NCI-H1092 (cell line): Measurements from ENCODE around the gene PIK3CA.
"Not testable (repeated sequence)": the region's sequence is repeated elsewhere in the genome, so short reads cannot be mapped to it uniquely, and the experiment has no call there.

Experiments used
- DNase-seq: peaks from one replicate; lab custom pipeline; 2025; lab: John Stamatoyannopoulos, UW

The PIK3CA gene

DNA sequence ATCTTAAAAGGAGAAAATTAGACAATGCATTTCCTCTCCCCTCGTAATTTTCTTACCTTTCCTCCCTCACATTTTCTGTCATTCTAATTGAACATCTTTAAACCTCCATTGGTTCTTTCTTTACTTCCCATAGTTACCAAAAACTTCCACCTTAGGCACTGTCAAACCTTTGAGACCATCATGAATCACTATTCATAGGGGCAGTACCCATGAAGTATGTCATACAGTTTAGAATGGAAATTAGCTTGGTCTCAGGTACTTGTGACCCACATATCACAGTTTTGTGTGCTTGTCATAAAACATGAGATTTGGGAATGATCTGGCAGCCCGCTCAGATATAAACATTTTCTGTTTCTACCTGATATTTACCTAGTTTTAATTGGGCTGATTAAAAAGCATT lies 52.6 kb downstream of the PIK3CA start:
- no peak for DNase-seq

GRCh38 chr3:179215550-179215949 lies 67.4 kb downstream of the PIK3CA start:
- DNase-seq: not testable (repeated sequence)

DNA sequence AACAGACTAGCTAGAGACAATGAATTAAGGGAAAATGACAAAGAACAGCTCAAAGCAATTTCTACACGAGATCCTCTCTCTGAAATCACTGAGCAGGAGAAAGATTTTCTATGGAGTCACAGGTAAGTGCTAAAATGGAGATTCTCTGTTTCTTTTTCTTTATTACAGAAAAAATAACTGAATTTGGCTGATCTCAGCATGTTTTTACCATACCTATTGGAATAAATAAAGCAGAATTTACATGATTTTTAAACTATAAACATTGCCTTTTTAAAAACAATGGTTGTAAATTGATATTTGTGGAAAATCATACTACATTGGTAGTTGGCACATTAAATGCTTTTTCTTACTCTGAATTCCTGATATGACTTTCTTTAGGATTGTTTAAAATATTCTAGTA lies 70.1 kb downstream of the PIK3CA start:
- not testable (repeated sequence) for DNase-seq

- no peak for DNase-seq
These were observed 75.4 kb downstream of the PIK3CA start for GRCh38 chr3:179223548-179223947.

- no peak for DNase-seq
These were observed 76.4 kb downstream of the PIK3CA start for GRCh38 chr3:179224584-179224983.

GRCh38 chr3:179227349-179227748 lies 79.2 kb downstream of the PIK3CA start:
- no peak for DNase-seq

DNA sequence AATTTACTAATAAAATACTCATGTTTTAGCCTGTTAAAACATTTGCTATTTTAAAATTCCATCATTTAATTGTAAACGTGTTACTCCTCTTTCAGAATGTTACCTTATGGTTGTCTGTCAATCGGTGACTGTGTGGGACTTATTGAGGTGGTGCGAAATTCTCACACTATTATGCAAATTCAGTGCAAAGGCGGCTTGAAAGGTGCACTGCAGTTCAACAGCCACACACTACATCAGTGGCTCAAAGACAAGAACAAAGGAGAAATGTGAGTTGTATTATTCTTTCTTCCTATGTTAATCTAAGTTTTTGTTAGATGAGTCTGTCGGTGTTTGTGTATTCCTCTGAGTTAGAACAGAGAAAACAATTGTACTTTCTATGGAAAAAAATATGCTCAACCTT lies 81.0 kb downstream of the PIK3CA start:
- no peak for DNase-seq

GRCh38 chr3:179233043-179233442 lies 84.9 kb downstream of the PIK3CA start:
- no peak for DNase-seq

DNA sequence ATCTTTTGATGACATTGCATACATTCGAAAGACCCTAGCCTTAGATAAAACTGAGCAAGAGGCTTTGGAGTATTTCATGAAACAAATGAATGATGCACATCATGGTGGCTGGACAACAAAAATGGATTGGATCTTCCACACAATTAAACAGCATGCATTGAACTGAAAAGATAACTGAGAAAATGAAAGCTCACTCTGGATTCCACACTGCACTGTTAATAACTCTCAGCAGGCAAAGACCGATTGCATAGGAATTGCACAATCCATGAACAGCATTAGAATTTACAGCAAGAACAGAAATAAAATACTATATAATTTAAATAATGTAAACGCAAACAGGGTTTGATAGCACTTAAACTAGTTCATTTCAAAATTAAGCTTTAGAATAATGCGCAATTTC lies 86.0 kb downstream of the PIK3CA start:
- no peak for DNase-seq

DNA sequence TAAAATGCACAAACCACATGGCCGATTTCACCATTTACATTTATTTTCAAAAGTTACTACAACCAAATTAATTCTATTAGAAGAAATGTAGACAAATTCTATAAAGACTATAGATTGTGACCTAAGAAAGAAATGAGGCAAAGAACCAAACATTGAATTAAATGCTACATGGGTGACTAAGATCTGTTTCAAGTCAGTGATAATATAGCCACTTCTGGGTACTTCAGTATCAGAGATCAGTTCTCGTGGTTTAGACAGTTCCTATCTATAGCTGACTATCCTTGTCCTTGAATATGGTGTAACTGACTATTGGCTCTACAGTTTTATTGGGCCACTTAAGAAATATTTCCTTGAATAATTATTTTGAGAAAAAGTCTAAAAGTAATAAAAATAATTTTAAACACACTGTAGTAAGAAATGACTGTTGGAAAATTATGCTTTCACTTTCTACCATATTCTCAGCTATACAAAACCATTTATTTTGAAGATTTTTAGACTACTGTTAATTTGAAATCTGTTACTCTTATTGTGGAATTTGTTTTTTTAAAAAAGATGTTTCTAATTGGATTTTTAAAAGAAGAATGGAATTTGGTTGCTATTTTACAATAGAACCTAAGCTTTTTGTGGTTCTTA lies 88.6 kb downstream of the PIK3CA start:
- DNase-seq: no peak

DNA sequence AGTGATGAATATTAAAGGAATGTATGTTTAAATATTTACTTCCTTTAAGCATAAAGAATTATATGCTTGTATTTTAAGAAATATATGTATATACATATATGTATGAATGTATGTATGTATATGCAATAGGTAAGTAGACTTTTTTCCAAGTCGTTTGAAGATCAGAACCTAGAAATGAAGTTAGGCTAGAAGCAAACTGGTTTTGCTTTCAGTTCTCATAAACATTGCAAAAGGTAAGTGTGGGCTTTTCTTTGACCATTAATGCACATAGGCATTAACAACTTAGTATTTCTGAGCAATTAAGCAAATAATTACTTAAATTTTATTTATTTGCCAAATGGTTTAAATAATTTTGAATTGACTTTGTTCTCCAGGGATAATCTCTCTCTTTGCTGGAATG lies 92.1 kb downstream of the PIK3CA start:
- not testable (repeated sequence) for DNase-seq

GRCh38 chr3:179242859-179243258 lies 94.7 kb downstream of the PIK3CA start:
- DNase-seq: not testable (repeated sequence)

GRCh38 chr3:179244878-179245277 lies 96.7 kb downstream of the PIK3CA start:
- no peak for DNase-seq

- no peak for DNase-seq
These were observed 99.3 kb downstream of the PIK3CA start for GRCh38 chr3:179247289-179248015.

DNA sequence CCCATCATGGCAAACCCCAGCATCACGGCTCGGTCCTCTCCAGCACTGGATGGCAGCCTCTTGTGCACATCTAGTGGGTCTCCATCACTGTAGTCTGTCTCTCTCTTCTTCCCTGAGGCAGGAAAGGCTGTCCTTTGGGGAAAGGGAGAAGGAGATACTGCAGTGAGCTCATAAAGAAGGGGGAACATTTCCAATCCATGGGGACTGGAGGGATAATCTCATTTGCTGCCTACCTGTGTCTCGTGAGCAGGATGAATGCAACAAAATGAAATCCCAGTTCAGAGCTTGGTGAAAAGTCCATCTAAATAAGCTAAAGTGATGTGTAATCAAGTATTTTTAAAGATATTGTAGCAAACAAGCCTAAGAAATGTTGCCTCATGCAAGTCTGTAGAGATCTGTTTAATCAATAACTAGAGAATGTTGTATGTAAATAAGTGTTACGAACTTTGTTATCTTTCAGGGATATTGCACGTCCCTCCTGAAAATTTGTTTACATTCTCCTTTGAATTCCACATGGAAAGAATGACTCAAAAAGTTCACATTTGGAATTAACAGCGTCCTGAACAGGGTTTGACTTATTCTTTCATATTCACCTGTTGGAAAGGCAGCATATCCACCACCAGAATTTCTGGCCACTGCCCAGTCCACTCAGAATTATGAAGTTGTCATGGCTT lies 102.8 kb downstream of the PIK3CA start, which contains the start of gene KCNMB3:
Gene KCNMB3 (minus strand): TSS at position 312 of the 674 bp plus-strand sequence. CDS start 124 bp downstream, at position 188.
- DNase-seq: no peak

DNA sequence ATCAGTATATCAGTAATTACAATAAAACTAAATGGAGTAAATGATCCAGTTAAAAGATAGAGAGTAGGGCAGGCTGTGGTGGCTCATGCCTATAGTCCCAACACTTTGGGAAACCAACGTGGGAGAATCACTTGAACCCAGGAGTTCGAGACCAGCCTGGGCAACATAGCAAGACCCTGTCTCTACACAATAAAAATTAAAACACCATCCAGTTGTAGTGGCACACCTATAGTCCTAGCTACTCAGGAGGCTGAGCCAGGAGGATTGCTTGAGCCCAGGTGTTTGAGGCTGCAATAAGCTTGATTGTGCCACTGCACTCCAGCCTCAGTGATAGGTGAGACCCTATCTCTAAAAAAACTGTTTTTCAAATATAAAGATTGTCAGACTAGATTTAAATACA lies 108.7 kb downstream of the PIK3CA start:
- DNase-seq: no peak

DNA sequence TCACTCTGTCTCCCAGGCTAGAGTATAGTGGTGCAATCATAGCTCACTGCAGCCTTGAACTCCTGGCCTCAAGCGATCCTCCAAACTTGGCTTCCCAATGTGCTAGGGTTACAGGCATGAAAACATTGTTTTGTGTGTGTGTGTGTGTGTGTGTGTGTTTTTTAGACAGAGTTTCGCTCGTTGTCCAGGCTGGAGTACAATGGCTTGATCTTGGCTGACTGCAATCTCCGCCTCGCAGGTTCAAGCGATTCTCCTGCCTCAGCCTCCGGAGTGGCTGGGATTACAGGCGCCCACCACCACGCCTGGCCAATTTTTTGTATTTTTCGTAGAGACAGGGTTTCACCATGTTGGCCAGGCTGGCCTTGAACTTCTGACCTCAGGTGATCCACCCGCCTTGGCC lies 109.6 kb downstream of the PIK3CA start:
- DNase-seq: not testable (repeated sequence)

DNA sequence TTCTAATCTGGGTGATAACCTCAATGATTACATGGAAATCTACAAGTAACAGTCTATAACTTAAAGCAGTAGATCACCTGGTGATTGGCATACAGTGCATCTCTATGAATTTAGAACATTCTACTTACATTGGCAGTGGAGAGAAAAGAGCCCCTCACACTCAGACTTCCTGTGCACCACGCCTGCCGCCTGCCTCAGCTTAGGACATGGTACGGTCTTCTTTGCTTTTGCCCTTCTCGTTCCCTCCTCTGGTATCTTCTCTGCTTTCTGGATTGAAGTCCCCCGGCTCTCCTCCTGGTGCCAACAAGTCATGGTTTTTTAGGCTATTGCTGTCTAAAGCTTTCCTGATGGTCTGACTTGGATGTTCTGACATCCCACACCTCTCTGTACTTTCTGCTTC lies 110.7 kb downstream of the PIK3CA start:
- no peak for DNase-seq

DNA sequence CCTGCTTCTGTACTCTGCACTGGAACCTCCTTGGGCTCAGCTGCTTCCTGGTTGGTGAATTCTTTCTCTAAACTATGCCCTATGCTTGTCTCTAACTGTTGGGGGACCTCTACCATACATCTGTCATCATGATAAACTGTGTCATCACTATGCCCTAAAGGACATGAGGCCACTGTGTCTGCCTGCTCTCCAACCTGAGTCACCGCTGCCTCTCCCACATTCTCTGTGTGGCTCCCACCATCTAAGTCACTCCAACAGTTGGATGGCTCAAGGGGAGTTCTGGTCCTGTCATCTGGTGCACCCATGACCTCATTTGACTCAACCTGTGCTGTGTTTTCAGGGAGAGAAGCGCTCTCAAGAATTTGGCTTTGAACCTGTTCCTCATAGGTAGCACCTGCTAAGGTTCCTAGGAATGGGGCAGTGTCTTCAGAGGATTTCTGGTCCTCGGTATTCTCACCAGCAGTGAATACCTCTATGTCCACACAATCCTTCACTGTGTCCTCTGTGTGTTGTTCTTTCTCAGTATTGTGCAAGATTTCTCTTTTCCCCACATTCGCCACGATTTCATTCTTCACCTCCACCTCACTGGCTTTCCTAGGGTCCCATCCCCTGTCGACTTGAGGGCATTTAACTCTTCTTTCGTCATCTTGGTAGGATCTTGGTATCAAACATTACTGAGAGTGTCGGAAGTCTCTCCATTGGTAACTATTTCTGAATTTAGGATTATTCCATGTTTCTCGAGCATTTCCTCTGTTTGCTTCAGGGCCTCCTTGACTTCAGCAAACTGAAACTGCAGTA lies 112.0 kb downstream of the PIK3CA start:
- DNase-seq: not testable (repeated sequence)

DNA sequence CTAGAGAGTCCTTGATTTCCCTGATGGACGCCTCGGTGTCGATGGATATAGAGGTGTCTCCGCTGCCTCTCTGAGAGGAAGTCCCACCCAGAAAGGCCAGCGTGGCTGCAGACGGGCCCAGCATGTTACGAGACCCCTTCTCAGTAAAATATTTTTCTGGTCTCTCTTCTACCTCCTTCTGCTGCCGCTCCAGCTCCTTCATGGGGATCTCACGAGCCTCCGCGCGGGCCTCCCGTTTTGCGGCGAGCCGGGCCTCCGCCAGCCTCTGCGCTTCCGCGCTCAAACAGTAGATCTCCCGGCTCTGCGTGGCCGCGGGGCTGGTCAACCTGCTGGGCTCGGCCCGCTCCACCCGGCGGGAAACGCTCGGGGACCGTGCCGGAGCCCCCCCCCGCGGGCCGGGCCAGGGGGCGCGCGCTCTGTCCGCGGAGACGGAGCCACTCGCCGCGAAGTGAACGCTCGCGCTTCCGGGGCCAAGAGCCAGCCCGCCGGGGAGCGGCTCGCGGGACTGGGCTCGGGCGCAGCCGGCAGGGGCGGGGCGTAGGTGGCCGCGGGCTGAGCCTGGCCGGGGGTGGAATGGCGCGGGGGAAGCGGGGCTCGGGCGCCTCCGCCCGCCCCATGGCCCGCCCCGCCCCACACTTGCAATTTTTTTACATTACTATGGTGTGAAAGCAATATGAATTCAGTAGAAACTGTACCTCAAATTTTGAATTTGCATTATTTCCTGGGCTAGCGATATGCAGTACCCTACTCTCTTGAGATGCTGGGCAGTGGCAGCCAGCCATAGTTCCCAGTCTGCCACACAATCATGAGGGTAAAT lies 113.0 kb downstream of the PIK3CA start:
- peak; percentile 69 for DNase-seq

DNA sequence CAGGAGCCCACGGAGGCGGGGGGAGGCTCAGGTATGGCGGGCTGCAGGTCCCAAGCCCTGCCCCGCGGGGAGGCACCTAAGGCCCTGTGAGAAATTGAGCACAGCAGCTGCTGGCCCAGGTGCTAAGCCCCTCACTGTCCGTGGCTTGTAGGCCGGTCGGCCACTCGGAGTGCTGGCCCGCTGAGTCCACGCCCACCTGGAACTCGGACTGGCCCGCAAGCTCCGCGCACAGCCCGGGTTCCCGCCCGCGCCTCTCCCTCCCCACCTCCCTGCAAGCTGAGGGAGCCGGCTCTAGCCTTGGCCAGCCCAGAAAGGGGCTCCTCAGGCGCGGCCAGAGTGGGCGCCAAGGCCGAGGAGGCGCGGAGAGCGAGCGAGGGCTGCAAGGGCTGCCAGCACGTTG lies 115.0 kb downstream of the PIK3CA start:
- DNase-seq: no peak
